ENCODE data around the gene KSR2.
A peak's percentile ranks its signal among the peaks of the same experiment; 100 is the strongest.
"Not testable (repeated sequence)": the region's sequence is repeated elsewhere in the genome, so short reads cannot be mapped to it uniquely, and the experiment has no call there.

Gene KSR2

GRCh38 chr12:117867348-117867747 is 101.4 kb downstream of the KSR2 start:
- no peak overlapping the region for H3K4me3 ChIP-seq (ENCODE audit: low read length)
- no peak for DNase-seq (ENCODE audit: low read depth, low spot score)

DNA sequence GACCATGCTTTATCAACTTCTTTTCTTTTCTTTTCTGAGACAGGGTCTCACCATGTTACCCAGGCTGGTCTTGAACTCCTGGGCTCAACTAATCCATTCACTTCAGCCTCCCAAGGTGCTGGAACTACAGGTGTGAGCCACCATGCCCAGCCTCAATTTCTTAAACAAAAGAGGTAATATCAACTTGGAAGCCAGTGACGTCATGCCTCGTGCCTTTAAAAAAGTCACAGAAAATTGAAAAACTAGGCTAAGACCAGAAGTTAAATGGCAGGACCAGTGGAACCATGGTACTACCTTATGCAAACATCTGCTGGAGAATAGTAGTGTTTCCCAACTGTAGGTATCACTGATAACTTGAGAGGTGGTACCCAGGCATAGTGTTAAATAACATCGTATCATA is 103.3 kb downstream of the KSR2 start:
- no peak for DNase-seq (ENCODE audit: low read depth, low spot score)
- H3K4me3 ChIP-seq (ENCODE audit: low read length): no peak overlapping the region

DNA sequence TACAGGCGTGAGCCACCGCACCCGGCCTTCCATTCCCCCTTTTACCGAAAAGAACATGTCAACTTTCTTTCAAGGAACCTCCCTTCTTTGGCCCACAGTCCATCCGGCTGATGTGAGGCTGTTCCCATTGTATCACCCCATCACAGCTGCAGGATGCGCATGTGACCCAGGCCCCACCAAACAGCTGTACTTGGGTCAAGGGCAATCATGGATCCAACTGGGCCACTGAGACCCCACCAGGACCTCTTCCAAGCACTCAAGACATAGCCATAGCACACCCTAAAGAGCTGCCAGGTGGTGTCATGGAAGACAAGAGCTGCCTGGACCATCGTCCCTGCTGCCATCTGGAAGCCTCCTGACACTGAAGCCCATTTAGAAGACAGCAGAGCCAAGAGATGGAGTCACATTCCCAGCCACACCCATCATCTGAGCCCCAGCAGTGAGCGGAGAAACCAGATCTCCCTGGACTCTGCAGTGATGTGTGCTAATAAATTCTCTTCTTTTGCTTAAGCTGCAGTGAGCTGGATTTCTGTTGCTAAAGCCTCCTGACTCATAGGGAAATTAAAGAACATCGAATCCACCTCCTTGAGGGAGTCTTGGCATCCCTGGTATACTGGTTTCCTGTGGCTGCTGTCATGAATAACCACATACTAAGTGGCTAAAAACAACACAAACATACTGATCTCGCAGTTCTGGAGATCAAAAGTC is 105.6 kb downstream of the KSR2 start:
- H3K4me3 ChIP-seq (ENCODE audit: low read length): no peak overlapping the region
- DNase-seq (ENCODE audit: low read depth, low spot score): no peak

DNA sequence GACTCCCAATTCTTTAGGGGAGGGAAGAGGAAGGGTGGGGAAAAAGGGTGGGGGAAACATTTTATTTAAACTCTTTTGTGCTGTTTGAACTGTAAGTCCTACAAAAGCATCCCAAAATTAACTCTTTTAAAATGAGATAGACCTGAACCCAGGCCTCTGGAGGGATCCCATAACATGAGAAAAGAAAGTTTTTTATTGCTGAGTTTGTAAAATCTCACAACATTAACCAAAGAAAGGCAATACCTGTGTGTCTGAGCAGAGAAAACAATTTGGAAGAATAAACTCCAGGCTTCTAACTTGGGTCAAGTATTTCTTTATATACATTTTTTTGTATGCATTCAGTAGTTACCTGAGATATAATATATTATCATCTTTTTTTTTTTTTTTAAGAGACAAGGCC is 107.1 kb downstream of the KSR2 start:
- no peak overlapping the region for H3K4me3 ChIP-seq (ENCODE audit: low read length)
- no peak for DNase-seq (ENCODE audit: low read depth, low spot score)

DNA sequence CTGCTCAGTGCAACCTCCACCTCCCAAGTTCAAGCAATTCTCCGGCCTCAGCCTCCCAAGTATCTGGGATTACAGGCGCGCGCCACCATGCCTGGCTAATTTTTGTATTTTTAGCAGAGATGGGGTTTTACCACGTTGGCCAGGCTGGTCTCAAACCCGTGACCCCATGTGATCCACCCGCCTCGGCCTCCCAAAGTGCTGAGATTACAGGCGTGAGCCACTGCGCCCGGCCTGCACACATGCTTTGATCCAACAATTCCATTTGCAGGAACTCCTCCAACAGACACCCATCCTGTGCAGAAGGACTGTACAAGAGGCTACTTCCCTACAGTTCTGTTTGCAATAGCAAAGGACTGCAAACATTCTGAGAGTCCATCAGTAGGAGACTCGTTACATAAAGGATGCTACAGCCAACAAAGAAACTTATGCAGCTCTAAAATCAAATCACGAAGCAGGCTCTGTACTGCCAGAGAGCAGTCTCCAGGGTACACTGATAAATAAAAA is 108.0 kb downstream of the KSR2 start:
- not testable (repeated sequence) for DNase-seq (ENCODE audit: low read depth, low spot score); H3K4me3 ChIP-seq (ENCODE audit: low read length)

DNA sequence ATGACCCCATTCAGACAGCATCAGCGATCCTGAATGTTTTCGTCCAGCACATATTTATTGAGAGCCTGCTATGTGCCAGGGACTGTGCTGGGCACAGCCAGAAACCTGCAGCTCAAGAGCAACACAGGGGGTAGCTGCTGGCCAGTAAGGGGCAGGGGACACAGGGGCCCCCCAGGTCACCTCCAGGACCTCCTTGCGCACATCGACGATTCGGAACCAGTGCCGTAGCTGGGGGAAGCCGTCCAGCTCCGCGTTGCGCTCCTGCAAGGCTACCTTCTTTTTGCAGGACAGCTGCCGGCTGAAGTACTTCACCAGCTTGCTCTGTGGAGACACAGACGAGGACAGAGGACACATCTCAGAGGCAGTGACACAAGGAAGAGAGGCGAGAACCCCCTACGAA is 108.7 kb downstream of the KSR2 start:
- DNase-seq (ENCODE audit: low read depth, low spot score): no peak

DNA sequence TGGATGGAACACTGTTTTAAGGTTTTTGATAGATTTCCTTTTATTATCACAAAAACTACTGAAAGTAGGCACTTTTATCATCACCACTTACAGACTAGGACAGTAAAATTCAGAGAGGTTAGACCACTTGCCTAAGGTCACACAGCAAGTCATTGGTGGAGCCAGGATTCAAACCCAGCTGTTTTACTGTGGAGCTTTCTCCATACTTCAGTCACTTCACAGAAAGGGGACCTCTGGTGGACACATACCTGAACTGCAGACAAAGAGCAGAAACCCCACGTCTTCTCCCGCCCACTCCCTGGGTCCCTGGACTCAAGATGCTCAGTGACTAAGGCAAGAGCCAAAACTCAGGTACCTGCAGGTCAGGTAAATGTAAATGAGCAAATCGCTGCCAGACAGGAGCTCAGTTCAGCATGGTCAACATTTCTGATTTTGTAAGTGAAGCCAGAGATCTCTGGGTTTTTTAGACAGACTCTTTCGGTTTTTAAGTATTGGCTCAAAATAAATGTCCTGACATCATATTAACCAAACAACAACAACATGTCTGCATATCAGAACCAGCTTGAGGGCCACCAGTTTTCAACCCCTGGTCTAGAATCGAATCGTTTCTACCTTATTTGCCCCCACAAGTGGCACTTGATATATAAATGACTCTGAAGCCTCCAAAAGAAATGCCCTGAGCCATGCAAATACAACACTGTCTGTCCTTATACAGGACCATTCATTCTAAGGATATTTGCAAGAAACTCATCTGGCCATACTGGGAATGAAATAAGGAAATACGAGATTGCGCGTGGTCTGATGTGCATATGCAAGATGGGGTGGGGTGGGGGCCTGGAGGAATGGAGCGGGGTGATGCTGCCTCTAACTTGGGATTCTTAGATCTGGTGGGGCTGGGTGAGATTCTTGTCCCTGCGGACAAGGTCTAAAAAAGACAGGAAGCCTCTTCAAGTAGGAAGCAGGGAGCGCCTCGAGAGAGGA is 110.9 kb downstream of the KSR2 start:
- DNase-seq (ENCODE audit: low read depth, low spot score): peak; percentile 62
- no peak overlapping the region for H3K4me3 ChIP-seq (ENCODE audit: low read length)

More for the DNA sequence above, 108.7 kb downstream of the KSR2 start:
- H3K4me3 ChIP-seq (ENCODE audit: low read length): no peak overlapping the region

DNA sequence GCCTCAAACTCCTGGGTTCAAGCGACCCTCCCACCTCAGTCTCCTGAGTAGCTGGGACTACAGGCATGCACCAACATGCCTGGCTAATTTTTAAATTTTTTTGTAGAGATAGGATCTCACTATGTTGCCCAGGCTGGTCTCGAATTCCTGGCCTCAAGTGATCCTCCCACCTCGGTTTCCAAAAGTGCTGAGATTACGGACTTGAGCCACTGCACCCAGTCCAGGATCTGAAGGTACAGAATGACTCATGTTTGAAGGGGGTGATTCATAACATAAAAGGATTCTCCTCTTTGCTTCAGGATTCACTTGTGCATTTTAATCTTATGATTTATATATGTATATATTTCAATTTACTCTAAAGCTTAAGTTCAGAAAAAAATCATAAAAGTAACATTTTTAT is 111.7 kb downstream of the KSR2 start:
- not testable (repeated sequence) for H3K4me3 ChIP-seq (ENCODE audit: low read length); DNase-seq (ENCODE audit: low read depth, low spot score)

DNA sequence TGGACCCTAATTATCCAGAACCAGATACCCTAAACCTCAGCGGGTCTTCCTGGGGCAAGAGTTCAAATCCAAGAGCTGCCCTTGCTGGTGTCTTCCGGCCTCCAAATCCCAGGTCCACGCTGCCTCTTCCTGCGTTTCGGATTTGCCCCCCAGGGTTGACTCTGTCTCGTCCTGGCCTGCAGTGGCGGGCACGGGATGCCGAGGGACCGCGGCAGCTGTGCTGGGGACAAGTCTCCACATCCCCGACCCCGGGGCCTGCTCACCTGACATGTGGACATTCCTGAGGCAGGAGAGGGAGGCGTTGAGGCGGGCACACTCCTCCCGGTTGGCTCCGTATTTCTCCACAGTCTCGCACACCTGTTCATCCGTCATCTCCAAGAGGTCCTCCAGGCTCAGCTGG is 113.6 kb downstream of the KSR2 start:
- no peak for DNase-seq (ENCODE audit: low read depth, low spot score)
- H3K4me3 ChIP-seq (ENCODE audit: low read length): no peak overlapping the region

DNA sequence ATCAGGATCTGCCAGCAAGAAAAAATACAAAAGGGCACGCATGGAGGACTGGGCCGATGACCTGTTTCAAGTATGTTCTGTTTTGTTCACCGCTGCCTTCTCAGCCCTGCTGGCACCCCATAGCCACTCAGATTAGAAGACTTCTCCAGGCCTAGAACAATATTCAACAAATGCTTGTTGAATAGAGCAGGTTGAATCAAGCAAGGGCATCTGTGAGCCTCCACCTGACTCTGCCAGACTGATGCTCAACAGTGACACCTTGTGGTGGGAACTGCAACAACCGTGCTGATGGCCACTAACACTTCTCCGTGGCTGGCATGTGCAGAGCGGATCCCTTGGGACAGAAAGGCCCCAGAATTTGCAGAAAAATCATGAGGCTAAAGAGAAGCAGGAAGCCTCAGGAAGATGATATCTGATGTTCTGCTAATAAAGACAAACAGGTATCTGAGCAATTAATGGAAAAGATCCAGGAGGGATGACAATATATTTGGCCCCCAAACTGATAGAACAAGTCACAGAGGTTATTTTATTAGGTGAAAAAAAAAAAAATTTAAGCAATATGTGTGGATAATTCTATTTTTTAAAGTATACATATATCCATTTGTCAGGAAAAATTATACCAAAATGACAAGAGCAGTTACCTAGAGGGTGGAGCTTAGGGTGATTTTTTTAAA is 114.3 kb downstream of the KSR2 start:
- H3K4me3 ChIP-seq (ENCODE audit: low read length): no peak overlapping the region
- DNase-seq (ENCODE audit: low read depth, low spot score): peak; percentile 30

- DNase-seq (ENCODE audit: low read depth, low spot score): no peak
- no peak overlapping the region for H3K4me3 ChIP-seq (ENCODE audit: low read length)
Observed at GRCh38 chr12:117853600-117853999, 115.2 kb downstream of the KSR2 start.

DNA sequence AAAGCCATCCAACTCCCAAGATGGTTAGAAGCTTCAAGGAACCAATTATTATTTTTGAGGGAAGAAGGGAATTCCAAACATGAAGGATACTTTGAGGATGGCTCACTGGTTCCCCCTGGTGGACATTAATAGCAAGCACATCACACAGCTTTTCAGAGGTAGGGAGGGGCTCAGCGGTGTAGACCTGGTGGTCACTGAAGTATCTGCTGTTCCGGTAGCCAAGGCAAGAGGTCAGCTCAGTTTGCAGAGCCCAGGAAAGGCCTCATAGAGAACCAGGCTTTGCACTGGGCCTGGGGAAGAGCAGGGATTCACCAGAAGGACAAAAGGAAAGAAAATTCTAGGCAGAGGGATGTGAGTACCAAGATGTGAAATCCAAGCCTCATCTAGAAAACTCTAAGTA is 118.7 kb downstream of the KSR2 start:
- H3K4me3 ChIP-seq (ENCODE audit: low read length): no peak overlapping the region
- DNase-seq (ENCODE audit: low read depth, low spot score): no peak

- no peak for DNase-seq (ENCODE audit: low read depth, low spot score)
- no peak overlapping the region for H3K4me3 ChIP-seq (ENCODE audit: low read length)
Observed at GRCh38 chr12:117847371-117847770, 121.4 kb downstream of the KSR2 start.

- DNase-seq (ENCODE audit: low read depth, low spot score): no peak
- no peak overlapping the region for H3K4me3 ChIP-seq (ENCODE audit: low read length)
Observed at GRCh38 chr12:117845271-117845904, 123.4 kb downstream of the KSR2 start.

DNA sequence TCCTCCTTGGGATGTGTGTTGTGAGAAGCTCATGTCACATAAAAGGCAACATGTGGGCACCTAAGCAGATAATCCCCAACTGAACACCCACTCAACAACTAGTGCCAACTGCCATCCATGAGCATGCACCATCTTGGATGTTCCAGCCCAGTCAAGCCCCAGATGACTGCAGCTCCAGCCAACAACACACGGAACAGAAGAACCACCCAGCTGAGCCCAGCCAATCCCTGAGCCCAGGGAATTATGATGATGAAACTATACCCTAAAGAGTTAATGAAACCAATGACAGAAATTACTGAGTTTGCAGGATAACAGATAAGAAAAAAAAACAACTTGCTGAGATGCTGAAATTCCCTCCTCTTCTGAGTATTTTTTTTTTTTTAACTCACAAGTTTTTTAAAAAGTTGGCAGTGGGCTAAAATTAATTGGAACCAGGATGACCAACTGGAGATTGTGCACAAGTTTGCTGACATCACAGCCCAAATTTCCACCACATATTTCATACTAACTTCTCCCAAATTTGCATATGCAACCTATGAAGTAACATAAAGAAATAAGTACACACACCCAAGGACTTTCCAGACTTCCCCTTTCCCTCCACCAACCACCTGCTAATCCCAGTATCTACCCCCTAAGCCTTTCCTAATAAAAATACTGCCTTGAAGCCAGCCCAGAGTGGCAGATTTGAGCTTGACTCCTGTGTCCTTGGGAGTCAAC is 124.5 kb downstream of the KSR2 start:
- no peak for DNase-seq (ENCODE audit: low read depth, low spot score)
- H3K4me3 ChIP-seq (ENCODE audit: low read length): no peak overlapping the region

GRCh38 chr12:117842630-117843029 is 126.2 kb downstream of the KSR2 start:
- DNase-seq (ENCODE audit: low read depth, low spot score): no peak
- no peak overlapping the region for H3K4me3 ChIP-seq (ENCODE audit: low read length)

DNA sequence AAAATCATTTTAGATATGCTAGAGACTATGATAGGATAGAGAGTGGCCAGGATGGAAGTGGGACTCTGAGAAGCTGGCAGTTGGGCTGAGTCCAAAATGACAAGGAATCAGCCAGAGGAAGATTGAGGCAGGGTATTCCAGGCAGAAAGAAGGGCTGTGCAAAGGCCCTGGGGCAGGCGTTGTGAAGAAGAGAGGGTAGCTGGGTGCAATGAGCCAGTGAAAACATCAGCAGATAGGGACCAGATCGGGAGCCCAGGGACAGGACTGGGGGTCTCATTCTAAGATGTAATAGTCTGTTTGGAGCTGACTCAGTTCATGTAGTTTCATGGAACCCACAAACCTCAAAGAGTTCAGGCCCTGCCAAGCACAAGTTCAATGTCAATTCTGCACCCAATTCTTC is 126.6 kb downstream of the KSR2 start:
- DNase-seq (ENCODE audit: low read depth, low spot score): no peak
- no peak overlapping the region for H3K4me3 ChIP-seq (ENCODE audit: low read length)

GRCh38 chr12:117837737-117838050 is 131.1 kb downstream of the KSR2 start:
- DNase-seq (ENCODE audit: low read depth, low spot score): no peak
- no peak overlapping the region for H3K4me3 ChIP-seq (ENCODE audit: low read length)

Data from Jurkat, Clone E6-1 (cell line).